Trophoblast cell (in vitro differentiated cells and primary cell): ENCODE measurements around the gene KCTD15.

Experiments used
- DNase-seq, 2 donors: peaks; one replicate each; pipeline ENCODE4 v3.0.0-alpha.2; 2016
- H2AFZ ChIP-seq: 2 replicates; pipeline ENCODE4 v1.6.1; 2013; ENCODE audit warnings: low read length, moderate library complexity, mild to moderate bottlenecking; ENCODE audit not compliant: insufficient read depth, poor library complexity
- H2AK5ac ChIP-seq: 2 replicates; pipeline ENCODE4 v1.6.1; 2013; ENCODE audit warnings: mild to moderate bottlenecking, low read length
- H2BK120ac ChIP-seq: 2 replicates; pipeline ENCODE4 v1.6.1; 2013; ENCODE audit warnings: low read length, mild to moderate bottlenecking, moderate library complexity; ENCODE audit not compliant: insufficient read depth, poor library complexity
- H2BK12ac ChIP-seq: 2 replicates; pipeline ENCODE4 v1.6.1; 2013; ENCODE audit warnings: mild to moderate bottlenecking, low read length, moderate library complexity
- H2BK5ac ChIP-seq: 2 replicates; pipeline ENCODE4 v1.6.1; 2013; ENCODE audit warnings: low read length, low read depth, moderate library complexity, mild to moderate bottlenecking; ENCODE audit not compliant: poor library complexity
- H3K14ac ChIP-seq: 2 replicates; pipeline ENCODE4 v1.6.1; 2013; ENCODE audit warnings: mild to moderate bottlenecking, low read length
- H3K18ac ChIP-seq: 2 replicates; pipeline ENCODE4 v1.6.1; 2013; ENCODE audit warnings: mild to moderate bottlenecking, low read length
- H3K23ac ChIP-seq: 2 replicates; pipeline ENCODE4 v1.6.1; 2013; ENCODE audit warnings: low read length
- H3K27ac ChIP-seq: 2 replicates; pipeline ENCODE4 v1.5.1; 2013; ENCODE audit warnings: low read depth, mild to moderate bottlenecking, inconsistent platforms, low read length, moderate library complexity
- H3K27me3 ChIP-seq: 2 replicates; pipeline ENCODE4 v1.6.1; 2013; ENCODE audit warnings: inconsistent platforms, mild to moderate bottlenecking, low read length, moderate library complexity; ENCODE audit not compliant: insufficient read depth
- H3K36me3 ChIP-seq, 2 experiments: 1 replicate in 1 of 2; 2 replicates in 1 of 2; pipeline ENCODE4 v1.6.1; 2013; ENCODE audit warnings: low read length in 2 of 2, mild to moderate bottlenecking in 2 of 2, moderate library complexity in 1 of 2; ENCODE audit not compliant: insufficient read depth in 2 of 2, control insufficient read depth in 1 of 2
- H3K4ac ChIP-seq: 2 replicates; pipeline ENCODE4 v1.6.1; 2013; ENCODE audit warnings: low read depth, mild to moderate bottlenecking, low read length, moderate library complexity
- H3K4me1 ChIP-seq, 2 experiments: 1 replicate in 1 of 2; 2 replicates in 1 of 2; pipeline ENCODE4 v1.6.1; 2013; ENCODE audit warnings: low read length in 2 of 2, mild to moderate bottlenecking in 2 of 2, moderate library complexity in 1 of 2; ENCODE audit not compliant: insufficient read depth in 2 of 2, control insufficient read depth in 1 of 2
- H3K4me2 ChIP-seq: 2 replicates; pipeline ENCODE4 v1.6.1; 2013; ENCODE audit warnings: inconsistent platforms, mild to moderate bottlenecking, low read length, moderate library complexity
- H3K4me3 ChIP-seq: 2 replicates; pipeline ENCODE4 v1.5.1; 2013; ENCODE audit warnings: mild to moderate bottlenecking, low read depth, low read length, inconsistent platforms
- H3K79me1 ChIP-seq: one replicate; pipeline ENCODE4 v1.6.1; 2013; ENCODE audit warnings: low read length
- H3K79me2 ChIP-seq: 2 replicates; pipeline ENCODE4 v1.6.1; 2013; ENCODE audit warnings: low read length, mild to moderate bottlenecking; ENCODE audit not compliant: control insufficient read depth, insufficient read depth, poor library complexity
- H3K9ac ChIP-seq: 2 replicates; pipeline ENCODE4 v1.6.1; 2013; ENCODE audit warnings: mild to moderate bottlenecking, low read length
- H3K9me3 ChIP-seq: 2 replicates; pipeline ENCODE4 v1.6.1; 2013; ENCODE audit warnings: low read depth, mild to moderate bottlenecking, control low read depth, inconsistent platforms, low read length; ENCODE audit not compliant: insufficient read depth
- H4K12ac ChIP-seq: 2 replicates; pipeline ENCODE4 v1.6.1; 2013; ENCODE audit warnings: low read depth, mild to moderate bottlenecking, low read length, moderate library complexity
- H4K8ac ChIP-seq: 2 replicates; pipeline ENCODE4 v1.6.1; 2013; ENCODE audit warnings: low read depth, mild to moderate bottlenecking, low read length, moderate library complexity
- H4K91ac ChIP-seq: one replicate; pipeline ENCODE4 v1.6.1; 2013; ENCODE audit warnings: low read depth, mild to moderate bottlenecking, low read length, moderate library complexity
- WGBS: extraction: QIAGEN DNeasy Blood & Tissue Kit; methylation state at CpG from one replicate; pipeline ENCODE4 v1.1.7; 2013; ENCODE audit warnings: missing lambda C conversion rate; ENCODE audit not compliant: insufficient read length, insufficient coverage; ENCODE audit errors: extremely low coverage; 5-methylcytosine and 5-hydroxymethylcytosine counted together

The KCTD15 gene

DNA sequence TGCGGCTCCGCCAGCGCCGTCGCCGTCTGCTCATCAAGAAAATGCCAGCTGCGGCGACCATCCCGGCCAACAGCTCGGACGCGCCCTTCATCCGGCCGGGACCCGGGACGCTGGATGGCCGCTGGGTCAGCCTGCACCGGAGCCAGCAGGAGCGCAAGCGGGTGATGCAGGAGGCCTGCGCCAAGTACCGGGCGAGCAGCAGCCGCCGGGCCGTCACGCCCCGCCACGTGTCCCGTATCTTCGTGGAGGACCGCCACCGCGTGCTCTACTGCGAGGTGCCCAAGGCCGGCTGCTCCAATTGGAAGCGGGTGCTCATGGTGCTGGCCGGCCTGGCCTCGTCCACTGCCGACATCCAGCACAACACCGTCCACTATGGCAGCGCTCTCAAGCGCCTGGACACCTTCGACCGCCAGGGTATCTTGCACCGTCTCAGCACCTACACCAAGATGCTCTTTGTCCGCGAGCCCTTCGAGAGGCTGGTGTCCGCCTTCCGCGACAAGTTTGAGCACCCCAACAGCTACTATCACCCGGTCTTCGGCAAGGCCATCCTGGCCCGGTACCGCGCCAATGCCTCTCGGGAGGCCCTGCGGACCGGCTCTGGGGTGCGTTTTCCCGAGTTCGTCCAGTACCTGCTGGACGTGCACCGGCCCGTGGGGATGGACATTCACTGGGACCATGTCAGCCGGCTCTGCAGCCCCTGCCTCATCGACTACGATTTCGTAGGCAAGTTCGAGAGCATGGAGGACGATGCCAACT is 24.4 kb upstream of the KCTD15 start:
- Histone ChIP-seq H2AFZ (no peak overlapping the region), H3K27ac (no peak overlapping the region), H3K18ac (no peak overlapping the region), H3K9me3 (peaks cover 2% of the 10 kb centered on the region), H2BK5ac (no peak overlapping the region), H2BK12ac (no peak overlapping the region), H4K8ac (no peak overlapping the region), H2AK5ac (no peak overlapping the region), H3K79me1 (no peaks in the 10 kb centered on the region), H3K36me3 (no peaks in the 10 kb centered on the region), H3K27me3 (no peaks in the 10 kb centered on the region), H3K9ac (no peak overlapping the region), H3K23ac (no peak overlapping the region), H3K4ac (no peak overlapping the region), H3K14ac (no peak overlapping the region), H2BK120ac (no peak overlapping the region), H4K12ac (no peak overlapping the region), H3K4me2 (no peak overlapping the region), H3K4me1 (no peaks in the 10 kb centered on the region), H3K79me2 (no peaks in the 10 kb centered on the region), H4K91ac (no peak overlapping the region), H3K4me3 (no peak overlapping the region)
- no CpG with 5 or more reads among the region's 72 CpGs for WGBS
- no peak for DNase-seq

DNA sequence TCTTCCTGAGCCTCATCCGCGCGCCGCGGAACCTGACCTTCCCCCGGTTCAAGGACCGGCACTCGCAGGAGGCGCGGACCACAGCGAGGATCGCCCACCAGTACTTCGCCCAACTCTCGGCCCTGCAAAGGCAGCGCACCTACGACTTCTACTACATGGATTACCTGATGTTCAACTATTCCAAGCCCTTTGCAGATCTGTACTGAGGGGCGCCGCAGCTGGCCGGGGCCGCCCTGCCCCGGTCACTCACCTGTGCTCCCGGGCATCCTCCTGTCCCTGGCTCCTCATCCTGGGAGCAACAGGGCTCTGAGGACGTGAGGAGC is 23.9 kb upstream of the KCTD15 start:
- Histone ChIP-seq H3K23ac (no peak overlapping the region), H2BK120ac (no peak overlapping the region), H3K18ac (no peak overlapping the region), H3K79me1 (no peaks in the 10 kb centered on the region), H2AFZ (no peak overlapping the region), H3K36me3 (no peaks in the 10 kb centered on the region), H4K12ac (no peak overlapping the region), H3K27ac (no peak overlapping the region), H3K27me3 (no peaks in the 10 kb centered on the region), H3K4ac (no peak overlapping the region), H4K8ac (no peak overlapping the region), H4K91ac (no peak overlapping the region), H3K4me3 (no peak overlapping the region), H2BK5ac (no peak overlapping the region), H2BK12ac (no peak overlapping the region), H3K9me3 (peaks cover 2% of the 10 kb centered on the region), H3K9ac (no peak overlapping the region), H2AK5ac (no peak overlapping the region), H3K14ac (no peak overlapping the region), H3K79me2 (no peaks in the 10 kb centered on the region), H3K4me2 (no peak overlapping the region), H3K4me1 (no peaks in the 10 kb centered on the region)
- no peak for DNase-seq
- no CpG with 5 or more reads among the region's 23 CpGs for WGBS

DNA sequence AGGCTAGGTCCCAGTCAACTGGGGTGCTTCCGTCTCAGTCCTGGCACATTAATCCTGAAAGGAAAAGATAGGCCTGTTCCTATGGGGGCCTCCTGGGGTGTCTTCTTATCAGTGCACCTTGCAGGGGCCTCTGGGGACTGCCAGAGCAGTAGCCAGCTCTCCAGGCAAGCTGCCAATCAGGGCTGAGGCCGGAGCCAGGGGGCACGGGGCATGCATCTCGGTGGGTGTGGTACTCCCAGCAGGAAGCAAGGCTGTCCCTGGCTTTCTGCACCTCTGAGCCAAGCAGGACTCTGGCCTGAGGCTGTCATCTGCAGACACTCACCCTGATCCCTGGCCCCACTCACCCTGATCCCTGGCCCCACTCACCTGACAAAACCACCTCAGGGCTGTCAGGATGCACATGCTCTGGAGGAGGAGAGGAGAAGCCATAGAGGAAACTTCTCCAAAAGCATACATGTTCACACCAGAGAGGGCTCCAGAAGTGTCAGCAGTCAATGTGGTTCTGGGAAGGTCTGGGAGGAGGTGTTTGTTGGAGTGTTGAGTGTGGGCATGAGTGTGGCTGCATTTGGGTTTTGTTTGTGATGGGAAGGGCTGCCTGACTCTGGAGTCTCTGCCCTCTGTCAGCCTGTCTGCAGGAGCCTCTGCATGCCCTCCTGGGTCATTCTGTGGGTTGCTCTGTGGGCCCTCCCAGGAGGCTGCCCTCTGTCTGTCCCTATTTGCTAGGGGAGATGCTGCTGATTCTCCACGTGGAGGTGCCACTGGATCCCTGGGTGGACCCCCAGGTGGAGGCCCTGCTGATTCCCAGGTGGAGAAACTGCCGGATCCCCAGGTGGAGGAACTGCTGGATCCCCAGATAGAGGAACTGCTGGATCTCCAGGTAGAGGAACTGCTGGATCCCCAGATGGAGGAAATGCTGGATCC is 22.7 kb upstream of the KCTD15 start:
- Histone ChIP-seq H2BK12ac (no peak overlapping the region), H2AFZ (no peak overlapping the region), H3K27me3 (no peaks in the 10 kb centered on the region), H3K18ac (no peak overlapping the region), H3K4ac (no peak overlapping the region), H3K9ac (no peak overlapping the region), H3K14ac (no peak overlapping the region), H3K4me2 (no peak overlapping the region), H4K12ac (no peak overlapping the region), H2BK5ac (no peak overlapping the region), H3K79me2 (no peaks in the 10 kb centered on the region), H2AK5ac (no peak overlapping the region), H3K9me3 (peaks cover 5% of the 10 kb centered on the region), H3K27ac (no peak overlapping the region), H3K36me3 (no peaks in the 10 kb centered on the region), H3K4me3 (no peak overlapping the region), H2BK120ac (no peak overlapping the region), H3K23ac (no peak overlapping the region), H4K91ac (no peak overlapping the region), H4K8ac (no peak overlapping the region), H3K79me1 (no peaks in the 10 kb centered on the region), H3K4me1 (peaks cover 3 to 5% of the 10 kb centered on the region in 2 experiments)
- WGBS = no CpG with 5 or more reads among the region's 6 CpGs
- DNase-seq = no peak

GRCh38 chr19:33774751-33775150 is 21.9 kb upstream of the KCTD15 start:
- Histone ChIP-seq H3K9me3 (peaks cover 5% of the 10 kb centered on the region), H3K23ac (no peak overlapping the region), H4K8ac (no peak overlapping the region), H3K4me2 (no peak overlapping the region), H3K4me1 (peaks cover 3 to 5% of the 10 kb centered on the region in 2 experiments), H3K79me2 (no peaks in the 10 kb centered on the region), H2BK120ac (no peak overlapping the region), H2BK12ac (no peak overlapping the region), H3K36me3 (no peaks in the 10 kb centered on the region), H3K27ac (no peak overlapping the region), H3K18ac (no peak overlapping the region), H3K9ac (no peak overlapping the region), H2AK5ac (no peak overlapping the region), H3K4ac (no peak overlapping the region), H4K12ac (no peak overlapping the region), H3K14ac (no peak overlapping the region), H3K27me3 (no peaks in the 10 kb centered on the region), H3K79me1 (no peaks in the 10 kb centered on the region), H2AFZ (no peak overlapping the region), H3K4me3 (no peak overlapping the region), H4K91ac (no peak overlapping the region), H2BK5ac (no peak overlapping the region)
- no peak for DNase-seq
- no CpG with 5 or more reads among the region's 6 CpGs for WGBS
